SK-N-SH (cell line): Measurements from ENCODE around the gene EXOC6B.

Experiments
- CTCF ChIP-seq: fragments of 200-600 bp; sonication (generic); IDR thresholded peaks from 2 replicates; pipeline ENCODE4 v1.6.1; 2017; ENCODE audit warnings: antibody characterized with exemption, mild to moderate bottlenecking, moderate library complexity
- EP300 ChIP-seq, 2 experiments: IDR thresholded peaks; 2 replicates each; pipeline versions ENCODE4 v1.4.0 to v1.6.1; 2012; ENCODE audit warnings: borderline replicate concordance in 1 of 2, low read depth in 1 of 2, low read length in 1 of 2
- MXI1 ChIP-seq: IDR thresholded peaks from 2 replicates; pipeline ENCODE4 v1.6.1; 2012; ENCODE audit warnings: mild to moderate bottlenecking, low read depth, low read length, improper control_type of control experiment
- POLR2AphosphoS5 ChIP-seq: IDR thresholded peaks from 2 replicates; pipeline ENCODE4 v1.6.1; 2012; ENCODE audit warnings: low read depth, low read length
- RAD21 ChIP-seq: IDR thresholded peaks from 2 replicates; pipeline ENCODE4 v1.6.1; 2012; ENCODE audit warnings: mild to moderate bottlenecking, low read length
- SIN3A ChIP-seq: IDR thresholded peaks from 2 replicates; pipeline ENCODE4 v1.6.1; 2012; ENCODE audit warnings: low read depth, mild to moderate bottlenecking, low read length, moderate library complexity, borderline replicate concordance

GRCh38 chr2:72806280-72806945 is 19.4 kb downstream of the EXOC6B start:
- TF ChIP-seq CTCF (no peak), POLR2AphosphoS5 (no peak), RAD21 (no peak), MXI1 (no peak), EP300 (IDR thresholded peaks at IDR 0.05; ENCODE audit: borderline replicate concordance in 1 of 2, low read depth in 1 of 2, low read length in 1 of 2) (no peak), SIN3A (no peak)
